ENCODE results near the gene ZSWIM6. TPM values are rescaled to one million over a fixed set of nuclear protein-coding genes. Genes with fewer than 3 reads are reported as not detected.

The ZSWIM6 gene
- total and polyA plus RNA-seq, 2 experiments from 2014 or later: 9.0 to 12.7 TPM

GRCh38 chr5:61354199-61354598 lies 22.1 kb downstream of the ZSWIM6 start:
- no peaks in the 10 kb centered on the region for H3K4me1 ChIP-seq (ENCODE audit: insufficient read depth)
- peaks cover 4% of the 10 kb centered on the region for H3K9me3 ChIP-seq (ENCODE audit: low read depth)
- H3K9me2 ChIP-seq (replicated peaks; ENCODE audit: insufficient read depth): no peaks in the 10 kb centered on the region
- H4K20me1 ChIP-seq (ENCODE audit: insufficient read depth, poor library complexity, severe bottlenecking): peaks cover 66% of the 10 kb centered on the region
- WGBS (ENCODE audit: low lambda C conversion rate, missing lambda C conversion rate): 82% methylated on average over 2 of the region's 2 CpGs
- H3K27me3 ChIP-seq: no peaks in the 10 kb centered on the region
- no peak overlapping the region for H3K4me3 ChIP-seq
- no peak for DNase-seq (ENCODE audit: low spot score)
- TF ChIP-seq EZH2 (IDR thresholded peaks at IDR 0.05; ENCODE audit: borderline replicate concordance) (no peak), EZH2phosphoT487 (IDR thresholded peaks at IDR 0.05; ENCODE audit: low read depth, severe bottlenecking, unreplicated experiment) (no peak), CTCF (IDR thresholded peaks at IDR 0.05; ENCODE audit: poor library complexity) (no peak)
- no peak overlapping the region for H2AFZ ChIP-seq
- no peak overlapping the region for H3K27ac ChIP-seq
- H3K79me2 ChIP-seq: peaks cover 98% of the 10 kb centered on the region
- H3K4me2 ChIP-seq: no peak overlapping the region
- H3K36me3 ChIP-seq (replicated peaks; ENCODE audit: insufficient read depth, low read depth): no peaks in the 10 kb centered on the region

GRCh38 chr5:61357745-61358144 lies 25.7 kb downstream of the ZSWIM6 start:
- 19% methylated on average over 2 of the region's 2 CpGs for WGBS (ENCODE audit: low lambda C conversion rate, missing lambda C conversion rate)
- H3K79me2 ChIP-seq: peaks cover 97% of the 10 kb centered on the region

GRCh38 chr5:61362796-61363368 lies 30.8 kb downstream of the ZSWIM6 start:
- Histone ChIP-seq H3K79me2 (peaks cover 98% of the 10 kb centered on the region), H4K20me1 (ENCODE audit: insufficient read depth, poor library complexity, severe bottlenecking) (peaks cover 45% of the 10 kb centered on the region), H3K27me3 (no peaks in the 10 kb centered on the region), H3K4me1 (ENCODE audit: insufficient read depth) (no peaks in the 10 kb centered on the region), H3K4me2 (no peak overlapping the region), H3K27ac (no peak overlapping the region), H3K9me2 (replicated peaks; ENCODE audit: insufficient read depth) (no peaks in the 10 kb centered on the region), H3K36me3 (replicated peaks; ENCODE audit: insufficient read depth, low read depth) (no peaks in the 10 kb centered on the region), H2AFZ (no peak overlapping the region), H3K4me3 (no peak overlapping the region), H3K9me3 (ENCODE audit: low read depth) (peaks cover 4% of the 10 kb centered on the region)
- 77% methylated on average over 2 of the region's 2 CpGs for WGBS (ENCODE audit: low lambda C conversion rate, missing lambda C conversion rate)
- TF ChIP-seq EZH2 (IDR thresholded peaks at IDR 0.05; ENCODE audit: borderline replicate concordance) (no peak), EZH2phosphoT487 (IDR thresholded peaks at IDR 0.05; ENCODE audit: low read depth, severe bottlenecking, unreplicated experiment) (no peak), CTCF (IDR thresholded peaks at IDR 0.05; ENCODE audit: poor library complexity) (no peak)
- DNase-seq (ENCODE audit: low spot score): no peak

More at GRCh38 chr5:61357745-61358144, 25.7 kb downstream of the ZSWIM6 start:
- Histone ChIP-seq H4K20me1 (ENCODE audit: insufficient read depth, poor library complexity, severe bottlenecking) (peaks cover 48% of the 10 kb centered on the region), H3K4me1 (ENCODE audit: insufficient read depth) (no peaks in the 10 kb centered on the region), H3K27me3 (no peaks in the 10 kb centered on the region), H3K4me3 (no peak overlapping the region), H2AFZ (no peak overlapping the region), H3K9me2 (replicated peaks; ENCODE audit: insufficient read depth) (no peaks in the 10 kb centered on the region), H3K27ac (no peak overlapping the region), H3K36me3 (replicated peaks; ENCODE audit: insufficient read depth, low read depth) (no peaks in the 10 kb centered on the region), H3K9me3 (ENCODE audit: low read depth) (peaks cover 4% of the 10 kb centered on the region), H3K4me2 (no peak overlapping the region)
- TF ChIP-seq EZH2phosphoT487 (IDR thresholded peaks at IDR 0.05; ENCODE audit: low read depth, severe bottlenecking, unreplicated experiment): no peak
- peak; percentile 32 for TF ChIP-seq CTCF (IDR thresholded peaks at IDR 0.05; ENCODE audit: poor library complexity)
- no peak for DNase-seq (ENCODE audit: low spot score)
